GM23248 (cell line): Measurements from ENCODE around the gene FICD. TPM values are rescaled to one million over a fixed set of nuclear protein-coding genes. Genes with fewer than 3 reads are reported as not detected.
"Not testable (repeated sequence)": the region's sequence is repeated elsewhere in the genome, so short reads cannot be mapped to it uniquely, and the experiment has no call there.

Experiments
- DNase-seq: peaks from one replicate; pipeline ENCODE4 v3.0.0-alpha.2; 2015
- H2AFZ ChIP-seq: fragments of 200-600 bp; sonication (generic); 2 replicates; pipeline ENCODE4 v1.6.1; 2016; ENCODE audit warnings: antibody characterized with exemption
- H3F3A ChIP-seq: fragments of 200-600 bp; sonication (generic); 2 replicates; pipeline ENCODE4 v1.6.1; 2016; ENCODE audit warnings: mild to moderate bottlenecking, antibody characterized with exemption, mixed run types; ENCODE audit not compliant: insufficient read depth
- H3K27ac ChIP-seq: fragments of 200-600 bp; sonication (generic); 2 replicates; pipeline ENCODE4 v1.5.1; 2016; ENCODE audit warnings: mild to moderate bottlenecking
- H3K27me3 ChIP-seq: fragments of 200-600 bp; sonication (generic); replicated peaks from 2 replicates; pipeline ENCODE4 v1.6.1; 2016; ENCODE audit warnings: mild to moderate bottlenecking; ENCODE audit not compliant: insufficient read depth
- H3K36me3 ChIP-seq: fragments of 200-600 bp; sonication (generic); 2 replicates; pipeline ENCODE4 v1.6.1; 2016; ENCODE audit warnings: low read depth, mild to moderate bottlenecking
- H3K4me1 ChIP-seq: fragments of 200-600 bp; sonication (generic); 2 replicates; pipeline ENCODE4 v1.6.1; 2016; ENCODE audit warnings: mild to moderate bottlenecking; ENCODE audit not compliant: insufficient read depth
- H3K4me2 ChIP-seq: fragments of 200-600 bp; sonication (generic); one replicate; pipeline ENCODE4 v1.6.1; 2016; ENCODE audit warnings: mild to moderate bottlenecking; ENCODE audit not compliant: unreplicated experiment
- H3K4me3 ChIP-seq: fragments of 200-600 bp; sonication (generic); 2 replicates; pipeline ENCODE4 v1.5.1; 2016; ENCODE audit warnings: mild to moderate bottlenecking
- H3K79me2 ChIP-seq: fragments of 200-600 bp; sonication (generic); 2 replicates; pipeline ENCODE4 v1.6.1; 2016; ENCODE audit warnings: mild to moderate bottlenecking; ENCODE audit not compliant: insufficient read depth
- H3K9ac ChIP-seq: fragments of 200-600 bp; sonication (generic); 2 replicates; pipeline ENCODE4 v1.6.1; 2016; ENCODE audit warnings: mild to moderate bottlenecking
- H3K9me2 ChIP-seq: fragments of 200-600 bp; sonication (generic); 2 replicates; pipeline ENCODE4 v1.6.1; 2016; ENCODE audit warnings: mixed run types, mild to moderate bottlenecking, moderate library complexity; ENCODE audit not compliant: insufficient read depth
- H3K9me3 ChIP-seq: fragments of 200-600 bp; sonication (generic); one replicate; pipeline ENCODE4 v1.6.1; 2017; ENCODE audit warnings: low read depth
- H4K20me1 ChIP-seq: fragments of 200-600 bp; sonication (generic); 2 replicates; pipeline ENCODE4 v1.6.0; 2016; ENCODE audit not compliant: insufficient read depth
- EZH2 ChIP-seq: fragments of 200-600 bp; sonication (generic); IDR thresholded peaks from 2 replicates; pipeline ENCODE4 v1.6.1; 2018; ENCODE audit warnings: antibody characterized with exemption, mild to moderate bottlenecking; ENCODE audit not compliant: insufficient read depth, poor library complexity, severe bottlenecking
- EZH2phosphoT487 ChIP-seq: fragments of 200-600 bp; sonication (generic); IDR thresholded peaks from 2 replicates; pipeline ENCODE4 v1.6.1; 2018; ENCODE audit warnings: antibody characterized with exemption, moderate library complexity, mild to moderate bottlenecking, low read depth; ENCODE audit not compliant: insufficient read depth
- WGBS, 2 experiments: methylation state at CpG; one replicate each; pipeline ENCODE4 v1.1.6; 2015 to 2017; ENCODE audit warnings: low lambda C conversion rate in 2 of 2, low coverage in 1 of 2; ENCODE audit errors: missing lambda C conversion rate in 2 of 2; 5-methylcytosine and 5-hydroxymethylcytosine counted together
- in situ Hi-C: fragments of 300-500 bp; cut with MboI; formaldehyde crosslinking; loops from 2 replicates; pipeline ENCODE4 v1.15.0; 2020
- polyA plus RNA-seq: library from polyadenylated mRNA; unstranded; fragments of >200 nt; fragmentation: Nextera tagmentation; extraction: Ambion mirVana; gene quantifications from 2 replicates; pipeline ENCODE4 v1.2.1, GENCODE V29; 2016
- total RNA-seq: library from RNA; depleted of rRNA; stranded (reverse); fragments of >200 nt; shearing (Covaris generic); gene quantifications from 2 replicates; pipeline ENCODE4 v1.2.3, GENCODE V29; 2014

The FICD gene
- total and polyA plus RNA-seq, 2 experiments from 2014 or later: 8.6 to 11.6 TPM

DNA sequence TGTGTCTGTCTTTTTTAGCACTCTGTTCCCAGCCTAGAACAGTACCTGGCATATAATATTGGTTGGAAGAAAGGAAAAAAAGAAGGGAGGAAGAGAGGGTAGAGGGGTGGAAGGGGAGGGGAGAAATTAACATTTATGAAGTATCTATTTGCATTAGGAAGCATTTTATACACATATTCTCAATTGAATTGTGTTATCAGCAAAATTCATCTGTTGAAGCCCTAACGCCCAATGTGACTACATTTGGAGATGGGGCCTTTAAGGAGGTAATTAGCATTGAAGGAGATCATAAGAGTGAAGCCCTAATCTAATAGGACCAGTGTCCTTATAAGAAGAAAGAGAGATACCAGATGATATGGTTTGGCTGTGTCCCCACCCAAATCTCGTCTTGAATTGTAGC lies 30.2 kb upstream of the FICD start:
- in situ Hi-C loops: no loop called here
- no peaks in the 10 kb centered on the region for H3K9me3 ChIP-seq
- DNase-seq: no peak
- no peaks in the 10 kb centered on the region for H3K27me3 ChIP-seq
- H3K79me2 ChIP-seq: no peaks in the 10 kb centered on the region
- no peaks in the 10 kb centered on the region for H3K36me3 ChIP-seq
- no peak for TF ChIP-seq EZH2
- TF ChIP-seq EZH2phosphoT487: no peak
- no peak overlapping the region for H3K9ac ChIP-seq
- no peaks in the 10 kb centered on the region for H3F3A ChIP-seq
- H3K27ac ChIP-seq: no peak overlapping the region
- H3K4me2 ChIP-seq: no peak overlapping the region
- no peaks in the 10 kb centered on the region for H3K4me1 ChIP-seq
- no peaks in the 10 kb centered on the region for H3K9me2 ChIP-seq
- WGBS, 2 experiments: 49 to 52% methylated on average over 2 of the region's 2 CpGs
- no peak overlapping the region for H2AFZ ChIP-seq
- H4K20me1 ChIP-seq: no peaks in the 10 kb centered on the region
- H3K4me3 ChIP-seq: no peak overlapping the region

DNA sequence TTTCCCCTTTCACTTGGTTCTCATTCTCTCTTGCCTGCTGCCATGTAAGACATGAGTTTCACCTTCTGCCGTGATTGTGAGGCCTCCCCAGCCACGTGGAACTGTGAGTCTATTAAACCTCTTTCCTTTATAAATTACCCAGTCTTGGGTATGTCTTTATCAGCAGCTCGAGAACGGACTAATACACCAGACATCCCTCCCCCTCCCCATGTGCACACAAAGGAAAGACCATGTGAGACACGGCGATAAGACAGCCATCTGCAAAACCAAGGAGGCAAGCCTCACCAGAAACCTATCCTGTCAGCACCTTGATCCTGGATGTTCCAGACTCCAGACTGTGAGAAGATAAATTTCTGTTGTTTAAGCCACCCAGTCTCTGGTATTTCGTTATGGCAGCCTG lies 29.7 kb upstream of the FICD start:
- H3K79me2 ChIP-seq, H3K9me3 ChIP-seq, H3K4me3 ChIP-seq, H3F3A ChIP-seq, DNase-seq, H3K36me3 ChIP-seq, H3K9me2 ChIP-seq, H3K4me1 ChIP-seq, H3K27ac ChIP-seq, H4K20me1 ChIP-seq, H3K9ac ChIP-seq, H3K27me3 ChIP-seq, H3K4me2 ChIP-seq, in situ Hi-C loops, H2AFZ ChIP-seq: not testable (repeated sequence)
- WGBS, 2 experiments: 37% methylated on average over 7 of the region's 7 CpGs

DNA sequence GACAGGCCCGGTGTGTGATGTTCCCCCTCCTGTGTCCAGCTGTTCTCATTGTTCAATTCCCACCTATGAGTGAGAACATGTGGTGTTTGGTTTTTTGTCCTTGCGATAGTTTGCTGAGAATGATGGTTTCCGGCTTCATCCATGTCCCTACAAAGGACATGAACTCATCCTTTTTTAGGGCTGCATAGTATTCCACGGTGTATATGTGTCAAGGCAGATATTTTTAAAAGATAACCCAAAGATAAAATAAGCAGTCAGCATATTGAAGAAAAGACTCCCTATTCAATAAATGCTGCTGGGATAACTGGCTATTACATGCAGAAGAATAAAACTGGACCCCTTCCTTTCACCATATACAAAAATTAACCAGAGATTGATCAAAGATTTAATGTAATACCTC lies 28.0 kb upstream of the FICD start:
- H3K4me3 ChIP-seq, H3K27me3 ChIP-seq, H3K9ac ChIP-seq, H3K9me2 ChIP-seq, H3K4me1 ChIP-seq, H3K9me3 ChIP-seq, H3K79me2 ChIP-seq, H4K20me1 ChIP-seq, H3K4me2 ChIP-seq, in situ Hi-C loops, H2AFZ ChIP-seq, H3K36me3 ChIP-seq, H3K27ac ChIP-seq, DNase-seq, H3F3A ChIP-seq: not testable (repeated sequence)
- 51 to 54% methylated on average over 4 of the region's 4 CpGs for WGBS, 2 experiments

DNA sequence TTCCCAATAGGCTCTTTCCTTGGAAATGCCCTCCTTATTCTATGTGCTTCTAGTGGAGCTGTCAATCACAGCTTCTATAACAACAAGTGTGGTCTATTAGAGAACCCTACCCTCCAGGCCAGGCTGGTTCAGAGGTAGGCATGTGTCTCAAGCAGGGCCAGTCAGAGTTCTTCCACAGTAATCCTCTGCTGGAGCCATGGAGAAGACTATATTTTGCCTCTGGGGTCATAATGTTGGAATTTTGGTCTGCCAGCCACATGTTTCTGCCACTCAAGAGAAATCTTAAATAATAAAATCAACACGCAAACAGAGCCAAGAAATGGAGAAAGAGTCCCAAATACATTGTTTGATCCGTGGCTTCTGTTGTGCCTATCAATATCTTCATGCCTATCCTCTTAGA lies 23.8 kb upstream of the FICD start:
- WGBS, 2 experiments: 0 to 1% methylated on average over 2 of the region's 2 CpGs
- DNase-seq: no peak

GRCh38 chr12:108495054-108495453 lies 20.0 kb upstream of the FICD start:
- H3K27ac ChIP-seq: no peak overlapping the region
- no peaks in the 10 kb centered on the region for H3K4me1 ChIP-seq
- no peak overlapping the region for H2AFZ ChIP-seq
- H3K9ac ChIP-seq: no peak overlapping the region
- in situ Hi-C loops: no loop called here
- H3K4me3 ChIP-seq: no peak overlapping the region
- H3K9me2 ChIP-seq: no peaks in the 10 kb centered on the region
- no peaks in the 10 kb centered on the region for H3K36me3 ChIP-seq
- peak; percentile 55 for DNase-seq
- no peaks in the 10 kb centered on the region for H3K79me2 ChIP-seq
- H3K4me2 ChIP-seq: no peak overlapping the region
- no peaks in the 10 kb centered on the region for H3K9me3 ChIP-seq
- 23 to 39% methylated on average over 1 of the region's 1 CpG for WGBS, 2 experiments
- no peaks in the 10 kb centered on the region for H3F3A ChIP-seq
- peaks cover 23% of the 10 kb centered on the region for H3K27me3 ChIP-seq
- no peaks in the 10 kb centered on the region for H4K20me1 ChIP-seq
- TF ChIP-seq EZH2phosphoT487 (no peak), EZH2 (no peak)

More for the DNA sequence above, 23.8 kb upstream of the FICD start:
- Histone ChIP-seq H4K20me1 (no peaks in the 10 kb centered on the region), H3K79me2 (no peaks in the 10 kb centered on the region), H3F3A (no peaks in the 10 kb centered on the region), H3K27me3 (peaks cover 11% of the 10 kb centered on the region), H3K27ac (no peak overlapping the region), H3K9me2 (no peaks in the 10 kb centered on the region), H3K4me1 (no peaks in the 10 kb centered on the region), H3K4me3 (no peak overlapping the region), H3K4me2 (no peak overlapping the region), H3K9me3 (no peaks in the 10 kb centered on the region), H2AFZ (no peak overlapping the region), H3K36me3 (no peaks in the 10 kb centered on the region), H3K9ac (no peak overlapping the region)
- in situ Hi-C loops: no loop called here
- TF ChIP-seq EZH2phosphoT487: no peak
- TF ChIP-seq EZH2: no peak
